Neural crest cell (in vitro differentiated cells): Measurements from ENCODE around the gene CDC42BPB. TPM values are rescaled to one million over a fixed set of nuclear protein-coding genes. Genes with fewer than 3 reads are reported as not detected.

Experiments
- DNase-seq: peaks from one replicate; pipeline ENCODE4 v3.0.0; 2021; ENCODE audit warnings: low read depth, mixed read lengths, low spot score
- H3K27ac Mint-ChIP-seq: one replicate; pipeline ENCODE4 v1.8.0; 2021; ENCODE audit warnings: mild to moderate bottlenecking, mixed read lengths; ENCODE audit not compliant: unreplicated experiment
- H3K27me3 Mint-ChIP-seq: 2 replicates; pipeline ENCODE4 v1.8.0; 2021; ENCODE audit warnings: low read depth, mild to moderate bottlenecking, mixed read lengths
- H3K36me3 Mint-ChIP-seq: 2 replicates; pipeline ENCODE4 v1.8.0; 2021; ENCODE audit warnings: low read depth, mild to moderate bottlenecking, mixed read lengths
- H3K4me1 Mint-ChIP-seq: 2 replicates; pipeline ENCODE4 v1.8.0; 2021; ENCODE audit warnings: mixed read lengths
- H3K4me3 Mint-ChIP-seq: one replicate; pipeline ENCODE4 v1.8.0; 2021; ENCODE audit warnings: mild to moderate bottlenecking, mixed read lengths
- H3K9me3 Mint-ChIP-seq: 2 replicates; pipeline ENCODE4 v1.8.0; 2021; ENCODE audit warnings: mixed read lengths
- CTCF ChIP-seq: fragments of 200-600 bp; sonication (generic); conservative IDR thresholded peaks from 2 replicates; pipeline ENCODE4 v1.5.0; 2021; ENCODE audit warnings: antibody characterized with exemption, mild to moderate bottlenecking
- total RNA-seq: library from RNA; stranded (reverse); gene quantifications from 2 replicates; pipeline ENCODE4 v1.2.1, GENCODE V29; 2021

Gene CDC42BPB
- total RNA-seq, 1 donor from 2014 or later: 94.8 TPM

GRCh38 chr14:102905116-102906108, 151.9 kb downstream of the CDC42BPB start:
- peaks cover 26% of the 10 kb centered on the region for H3K36me3 Mint-ChIP-seq
- no peak overlapping the region for H3K27ac Mint-ChIP-seq
- H3K4me1 Mint-ChIP-seq: no peaks in the 10 kb centered on the region
- no peaks in the 10 kb centered on the region for H3K9me3 Mint-ChIP-seq
- H3K4me3 Mint-ChIP-seq: no peak overlapping the region
- no peak for DNase-seq
- H3K27me3 Mint-ChIP-seq: no peaks in the 10 kb centered on the region
- TF ChIP-seq CTCF: no peak

GRCh38 chr14:102903889-102904512, 153.3 kb downstream of the CDC42BPB start:
- peaks cover 29% of the 10 kb centered on the region for H3K36me3 Mint-ChIP-seq
- no peaks in the 10 kb centered on the region for H3K27me3 Mint-ChIP-seq
- H3K9me3 Mint-ChIP-seq: no peaks in the 10 kb centered on the region
- DNase-seq: no peak
- H3K4me3 Mint-ChIP-seq: no peak overlapping the region
- no peak overlapping the region for H3K27ac Mint-ChIP-seq
- H3K4me1 Mint-ChIP-seq: no peaks in the 10 kb centered on the region
- TF ChIP-seq CTCF: no peak

GRCh38 chr14:102903248-102903888, 154.0 kb downstream of the CDC42BPB start:
- H3K36me3 Mint-ChIP-seq: peaks cover 29% of the 10 kb centered on the region
- H3K4me3 Mint-ChIP-seq: no peak overlapping the region
- H3K27ac Mint-ChIP-seq: no peak overlapping the region
- no peaks in the 10 kb centered on the region for H3K27me3 Mint-ChIP-seq
- H3K4me1 Mint-ChIP-seq: no peaks in the 10 kb centered on the region
- TF ChIP-seq CTCF: no peak
- no peaks in the 10 kb centered on the region for H3K9me3 Mint-ChIP-seq
- DNase-seq: no peak

GRCh38 chr14:102902523-102903247, 154.7 kb downstream of the CDC42BPB start:
- Mint-ChIP-seq H3K27me3 (no peaks in the 10 kb centered on the region), H3K4me1 (no peaks in the 10 kb centered on the region), H3K4me3 (no peak overlapping the region), H3K27ac (no peak overlapping the region), H3K9me3 (no peaks in the 10 kb centered on the region), H3K36me3 (peaks cover 24% of the 10 kb centered on the region)
- DNase-seq: no peak
- TF ChIP-seq CTCF: no peak

GRCh38 chr14:102902086-102902485, 155.3 kb downstream of the CDC42BPB start:
- Mint-ChIP-seq H3K27ac (peak overlapping the region; percentile 27), H3K4me3 (no peak overlapping the region), H3K9me3 (no peaks in the 10 kb centered on the region), H3K27me3 (no peaks in the 10 kb centered on the region), H3K4me1 (no peaks in the 10 kb centered on the region), H3K36me3 (peaks cover 23% of the 10 kb centered on the region)
- no peak for DNase-seq
- TF ChIP-seq CTCF: no peak
